SIG-M5 (cell line): ENCODE data around the gene CAPN13.

Source experiments
- DNase-seq: peaks from one replicate; lab custom pipeline; 2025; lab: John Stamatoyannopoulos, UW

CAPN13 gene

DNA sequence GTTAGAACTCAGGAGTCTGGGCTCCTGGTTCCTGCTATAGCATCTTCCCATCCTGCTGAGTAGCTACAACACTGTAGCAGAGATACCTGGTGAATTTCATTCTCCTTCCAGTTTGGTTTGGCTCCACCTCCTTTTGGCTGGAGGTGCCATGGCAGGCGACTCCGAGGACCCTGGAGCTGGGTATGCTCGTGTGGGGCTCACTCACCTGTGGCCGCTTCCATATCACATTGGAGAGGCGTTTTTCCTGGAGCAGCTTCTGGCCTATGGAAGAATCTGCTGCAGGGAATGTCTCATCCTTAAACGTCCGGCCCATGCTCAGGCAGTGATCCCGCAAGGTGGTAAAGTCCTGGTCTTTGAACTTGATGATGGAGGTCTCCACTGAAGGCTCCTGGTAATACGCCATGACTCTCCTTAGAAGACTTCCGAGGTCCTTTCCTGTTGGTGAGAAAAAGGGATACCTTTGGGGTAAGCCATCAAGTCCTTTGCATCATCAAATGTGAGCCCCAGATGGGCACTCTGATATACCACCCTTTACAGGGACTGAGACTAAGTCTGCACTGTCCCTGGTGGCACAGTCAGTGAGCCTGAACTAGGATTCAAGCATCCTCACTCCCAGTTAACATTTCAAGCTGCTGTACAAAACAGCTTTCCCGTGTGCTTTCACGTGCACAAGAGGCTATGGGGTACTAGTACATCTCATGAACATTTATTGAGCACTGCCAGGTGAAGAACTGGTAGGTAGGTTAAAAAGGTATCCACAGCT lies 20.1 kb downstream of the CAPN13 start:
- no peak for DNase-seq

DNA sequence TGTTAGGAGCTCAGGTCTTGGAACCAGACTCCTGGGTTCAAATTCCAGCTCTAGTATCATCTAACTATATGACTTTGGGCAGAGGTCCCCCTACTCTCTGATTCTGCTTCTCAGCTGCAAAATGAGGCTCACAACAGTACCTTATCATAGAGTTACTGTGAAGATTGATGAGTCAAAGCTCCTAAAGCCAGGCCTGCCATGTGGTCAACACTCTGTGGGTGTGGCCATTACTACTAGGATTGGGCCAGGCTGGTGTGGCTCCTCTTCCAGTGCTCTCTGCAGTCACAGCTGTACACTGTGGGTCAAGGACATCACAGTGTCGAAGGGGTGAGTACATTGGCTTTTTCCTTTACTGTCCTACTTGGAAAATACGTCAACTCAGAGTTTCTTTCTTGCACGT lies 22.6 kb downstream of the CAPN13 start:
- no peak for DNase-seq

DNA sequence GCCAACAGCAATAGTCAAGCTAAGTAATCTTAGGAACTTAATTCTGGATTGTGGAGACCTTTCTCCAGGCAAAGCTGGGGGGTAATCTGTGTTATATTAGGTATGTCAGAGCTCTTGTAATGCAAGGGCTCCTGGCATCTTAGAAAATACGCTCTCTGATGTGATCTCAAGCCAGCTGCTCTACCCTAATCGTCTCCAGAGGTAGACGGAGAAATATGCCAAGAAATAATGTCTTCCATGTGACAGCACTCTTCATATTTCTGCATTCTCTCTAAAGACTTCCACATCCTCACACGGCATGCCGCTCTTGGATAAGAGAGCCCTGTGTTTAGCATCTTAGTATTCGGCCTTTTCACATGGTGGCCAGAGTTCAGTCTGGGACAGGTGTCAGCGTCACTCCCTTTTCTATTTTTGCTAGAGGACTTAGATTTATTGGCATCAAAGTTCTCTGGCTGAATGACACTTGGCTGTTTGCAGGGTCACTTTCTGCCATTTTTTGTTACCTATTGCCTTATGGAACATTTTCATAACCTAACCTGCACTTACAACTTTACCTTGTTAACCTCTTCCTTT lies 25.2 kb downstream of the CAPN13 start:
- DNase-seq = no peak

DNA sequence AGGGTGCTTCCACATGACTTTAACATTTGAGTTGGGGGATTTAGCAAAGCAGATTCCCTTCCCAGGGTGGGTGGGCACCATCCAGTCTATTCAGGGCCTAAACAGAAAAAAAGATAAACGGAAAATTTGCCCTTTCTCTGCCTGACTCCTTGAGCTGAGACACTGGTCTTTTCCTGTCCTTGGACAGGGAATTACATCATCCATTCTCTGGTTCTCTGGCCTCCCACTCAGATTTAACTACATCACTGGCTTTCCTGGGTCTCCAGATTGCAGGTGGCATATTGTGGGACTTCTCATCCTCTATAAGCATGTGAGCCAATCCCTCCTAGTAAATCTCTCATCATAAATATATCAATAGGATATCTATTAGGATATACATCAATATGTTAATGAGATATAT lies 25.8 kb downstream of the CAPN13 start:
- no peak for DNase-seq

DNA sequence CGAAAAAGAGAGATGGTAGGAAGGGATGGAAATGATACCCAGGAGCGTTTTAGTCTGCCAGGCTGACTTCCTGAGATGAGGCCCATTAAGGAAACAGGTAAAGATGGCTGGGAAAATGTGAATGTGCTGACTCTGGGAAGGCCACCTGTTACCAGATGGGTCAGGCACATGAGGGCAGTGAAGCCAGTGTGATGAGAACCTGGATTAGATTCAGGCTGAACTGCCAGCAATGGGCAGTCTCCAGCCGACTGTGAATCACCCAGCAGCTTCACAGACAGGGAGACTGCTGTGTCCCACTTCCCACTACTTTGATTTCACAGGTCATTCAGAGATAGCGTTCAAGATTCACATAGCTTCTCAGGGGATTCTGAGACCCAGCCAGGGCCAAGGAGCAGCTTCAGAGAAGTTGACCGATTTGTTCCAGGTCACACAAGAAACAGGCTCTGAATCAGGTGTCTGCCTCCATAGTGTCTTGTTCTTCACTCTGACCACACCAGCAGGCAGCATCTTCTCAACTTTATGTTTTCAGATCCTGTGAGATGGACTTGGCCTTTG lies 26.4 kb downstream of the CAPN13 start:
- DNase-seq = no peak

DNA sequence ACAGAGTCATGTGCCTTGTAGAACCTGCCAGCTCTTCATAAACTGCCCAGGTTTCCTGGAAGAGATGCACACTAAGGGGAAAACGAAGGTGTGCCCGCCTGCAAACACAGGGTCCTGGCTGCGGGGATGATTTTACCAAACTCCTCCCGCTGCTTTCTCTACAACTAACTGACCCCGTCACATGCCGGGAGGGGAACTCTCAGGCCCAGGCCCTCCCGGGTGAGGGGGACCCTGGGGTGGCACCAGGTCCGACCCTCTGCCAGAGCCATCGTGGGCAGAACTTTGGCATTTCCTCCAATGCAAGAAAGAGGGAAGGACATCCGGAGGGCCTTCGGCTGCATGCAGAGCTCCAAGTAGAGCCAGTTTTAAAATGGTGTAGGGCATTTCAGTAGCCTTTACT lies 28.6 kb downstream of the CAPN13 start:
- DNase-seq = no peak

DNA sequence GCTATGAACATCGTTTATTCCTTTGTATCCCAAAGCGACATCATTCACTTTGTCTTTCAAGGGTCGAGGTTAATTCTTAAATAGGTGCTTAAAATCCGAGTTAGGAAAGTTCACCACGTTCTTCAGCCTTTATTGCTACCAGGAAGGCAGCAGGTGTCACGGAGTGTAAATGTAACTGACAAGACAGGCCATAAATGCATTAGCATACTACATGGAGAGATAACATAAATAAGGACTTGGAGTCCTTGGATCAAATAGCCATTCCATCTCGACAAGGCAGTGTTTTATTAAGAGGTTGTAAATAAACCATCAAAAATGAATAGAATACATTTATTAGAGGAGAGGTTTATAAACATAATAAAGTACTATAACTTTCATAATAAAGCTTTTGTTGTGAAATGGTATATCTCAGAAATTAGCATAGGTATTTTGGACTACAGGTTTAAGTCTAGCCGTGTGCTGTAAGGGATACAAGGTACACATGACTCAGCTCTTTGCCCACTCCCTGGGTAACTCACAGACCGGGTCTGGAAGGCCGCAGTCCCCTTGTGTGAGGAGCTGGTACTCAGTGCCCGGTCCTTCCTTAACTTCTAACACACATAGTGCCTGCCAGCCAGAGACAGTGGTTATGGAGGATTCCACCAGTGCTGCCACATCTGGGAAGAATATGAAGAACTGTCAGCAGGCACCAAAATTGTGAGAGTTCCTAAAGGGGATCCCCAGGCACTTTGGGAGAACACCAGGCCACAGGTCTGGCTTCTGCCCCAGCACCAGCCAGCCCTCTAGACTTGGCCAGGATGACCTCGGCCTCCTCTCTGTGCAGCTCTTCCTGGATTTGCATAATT lies 29.4 kb downstream of the CAPN13 start:
- DNase-seq = no peak

DNA sequence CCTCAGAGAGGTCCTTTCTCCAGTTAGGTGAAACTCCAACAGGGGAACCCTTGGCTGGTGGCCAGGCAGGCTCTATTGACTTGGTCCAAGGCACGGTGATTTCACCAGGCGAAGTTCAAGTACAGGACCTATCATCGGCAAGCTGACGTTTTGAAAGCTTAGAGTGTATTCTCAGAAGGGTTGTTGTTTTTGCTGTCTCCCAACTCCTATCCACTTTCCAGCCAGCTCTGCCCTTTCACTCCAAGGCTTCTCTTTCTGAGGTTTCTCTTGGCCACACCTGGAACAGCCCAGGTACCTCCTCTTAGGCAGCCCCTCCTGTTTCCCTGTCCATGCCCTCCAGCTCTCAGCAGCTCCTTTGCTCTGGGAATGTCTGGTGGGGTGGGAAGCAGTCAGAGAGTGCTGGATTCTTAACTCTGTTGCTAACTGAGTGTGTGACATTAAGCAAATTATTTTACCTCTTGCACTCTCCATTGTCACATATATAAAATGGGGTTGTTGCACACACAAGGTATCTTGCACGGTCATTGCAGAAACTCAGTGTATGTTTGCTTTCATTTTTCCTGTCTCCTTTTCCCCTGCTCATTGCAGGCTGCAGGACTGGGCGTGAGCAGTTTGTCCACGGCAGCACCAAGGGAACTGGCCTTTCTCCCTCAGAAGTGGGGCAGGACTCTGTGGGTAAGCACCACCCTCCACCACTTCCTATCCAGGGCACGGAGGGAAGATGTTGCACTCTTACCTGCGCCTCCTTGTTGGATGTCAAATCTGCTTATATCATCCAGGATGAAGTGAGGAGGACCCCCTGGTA lies 30.2 kb downstream of the CAPN13 start:
- no peak for DNase-seq

DNA sequence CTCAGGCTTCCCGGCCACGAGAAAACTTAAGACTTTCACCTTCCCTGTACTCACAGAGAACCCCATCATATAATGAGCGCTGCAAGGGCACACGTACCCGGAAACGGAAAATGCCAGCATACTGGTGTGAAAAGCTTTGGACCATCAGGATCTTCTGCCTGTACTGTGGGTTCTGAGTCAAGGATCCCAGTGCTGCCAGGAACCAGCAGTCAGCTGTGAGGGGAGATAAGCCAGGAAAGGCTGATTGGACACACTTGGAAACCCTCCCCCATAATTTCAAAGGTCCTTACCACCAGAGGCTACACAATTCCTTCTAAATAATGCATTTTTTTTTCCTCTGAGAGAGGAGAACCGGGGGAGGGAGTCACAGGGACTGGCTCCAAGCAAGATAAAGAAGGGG lies 31.4 kb downstream of the CAPN13 start:
- DNase-seq = no peak

DNA sequence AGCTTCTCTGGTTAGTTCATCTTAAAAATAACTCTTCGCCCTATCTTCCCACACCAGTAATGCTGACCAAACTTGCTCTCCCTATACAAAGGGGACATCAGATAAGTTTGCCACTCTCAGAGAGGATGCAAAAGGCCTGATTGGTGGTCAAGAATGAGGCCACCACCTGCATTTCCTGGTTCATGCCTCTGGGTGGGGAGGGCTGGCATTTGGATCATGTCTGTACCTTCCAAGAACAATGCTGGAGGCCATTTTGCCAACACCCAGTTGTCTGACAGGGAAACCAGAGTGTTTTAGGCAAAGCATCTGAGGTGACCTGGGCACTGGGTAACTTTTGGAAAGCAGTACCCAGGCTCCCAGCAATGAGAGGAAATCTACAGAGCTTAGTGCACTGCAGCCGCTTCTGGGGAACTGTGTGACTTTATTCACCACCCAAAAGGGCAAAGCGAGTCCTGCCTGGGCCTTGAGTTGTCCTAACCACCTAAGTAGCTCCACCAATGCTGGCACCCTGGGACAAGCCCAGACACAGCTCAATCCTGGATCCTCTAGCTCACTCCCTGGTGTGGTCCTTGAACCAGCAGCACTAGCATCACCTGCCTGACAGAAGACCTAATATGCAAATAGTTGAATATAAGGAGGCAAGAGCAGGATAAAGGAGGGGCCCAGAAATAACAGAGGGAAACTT lies 35.1 kb downstream of the CAPN13 start:
- DNase-seq = no peak

DNA sequence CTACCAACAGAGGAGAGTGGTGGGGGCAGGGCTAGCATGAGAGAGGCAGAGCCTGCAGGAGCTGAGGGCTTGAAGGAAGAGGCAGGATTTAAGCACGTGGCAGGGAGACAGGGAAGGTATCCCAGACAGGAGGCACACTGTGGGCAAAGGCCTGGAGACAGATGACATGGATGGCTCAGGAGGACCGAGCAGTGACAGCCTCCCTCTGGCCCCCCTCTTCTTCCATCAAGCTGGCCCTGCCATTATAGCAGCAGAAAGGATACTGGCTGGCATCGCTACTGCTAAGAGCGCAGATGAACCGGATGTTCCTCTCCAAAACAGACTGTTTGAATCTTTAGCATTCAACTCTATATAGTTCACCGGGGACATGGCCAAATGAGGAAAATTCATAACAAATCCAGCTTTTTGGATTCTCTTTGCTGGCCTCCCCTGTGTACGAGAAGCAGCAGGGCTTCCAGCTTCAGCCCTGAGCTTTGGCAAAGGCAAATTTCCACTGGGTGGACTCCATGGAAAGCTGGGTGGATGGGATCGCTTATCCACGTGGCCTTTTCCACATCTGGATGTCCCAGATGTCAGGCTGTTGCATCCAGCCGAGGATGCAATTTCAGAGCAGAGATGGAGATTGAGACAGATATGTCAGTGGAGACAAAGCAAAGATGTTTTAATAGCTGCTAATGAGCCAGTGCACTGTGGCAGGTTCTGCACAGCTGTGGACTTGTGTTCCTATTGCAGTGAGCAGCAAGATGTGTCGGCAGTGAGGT lies 36.2 kb downstream of the CAPN13 start:
- DNase-seq = no peak

DNA sequence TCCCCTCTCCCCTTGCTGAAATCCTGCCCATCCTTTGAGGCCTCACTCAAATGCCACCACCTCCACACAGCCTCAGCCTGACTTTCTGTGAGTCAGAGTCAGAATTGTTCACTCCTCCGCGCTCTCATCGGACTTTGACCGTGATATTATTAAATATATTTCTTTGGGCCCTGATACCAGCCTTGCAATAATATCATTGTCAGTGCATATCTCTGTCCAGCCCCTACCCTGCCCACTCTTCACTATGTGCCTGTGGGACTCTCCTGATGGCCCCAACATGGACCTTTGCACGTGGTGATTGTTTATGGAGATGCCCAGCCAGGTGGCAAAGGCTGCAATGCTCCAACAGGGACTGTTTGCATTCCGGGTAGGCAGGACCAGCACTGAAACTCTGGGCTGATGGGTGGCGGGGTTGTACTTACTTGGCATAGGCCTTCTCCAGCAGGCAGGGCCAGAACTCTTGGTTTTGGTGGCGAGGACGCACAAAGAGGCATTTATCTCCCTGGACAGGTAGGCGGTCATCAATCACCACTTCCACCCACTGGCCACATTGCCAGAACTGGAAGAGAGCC lies 37.3 kb downstream of the CAPN13 start:
- DNase-seq = no peak

DNA sequence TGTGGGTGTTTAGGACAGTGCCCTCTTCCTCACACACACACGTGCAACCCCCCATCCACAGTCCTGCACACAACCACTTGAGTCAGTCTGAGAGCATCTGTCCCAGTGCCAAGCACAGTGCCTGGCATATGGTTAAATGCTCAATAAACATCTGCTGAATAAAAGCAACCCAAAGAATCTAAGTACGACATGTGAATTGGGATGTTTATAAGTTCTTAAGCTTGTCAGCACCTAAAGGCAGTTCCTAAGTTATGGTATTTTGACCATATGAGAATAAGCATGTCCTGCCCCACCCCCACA lies 37.8 kb downstream of the CAPN13 start:
- DNase-seq = no peak

DNA sequence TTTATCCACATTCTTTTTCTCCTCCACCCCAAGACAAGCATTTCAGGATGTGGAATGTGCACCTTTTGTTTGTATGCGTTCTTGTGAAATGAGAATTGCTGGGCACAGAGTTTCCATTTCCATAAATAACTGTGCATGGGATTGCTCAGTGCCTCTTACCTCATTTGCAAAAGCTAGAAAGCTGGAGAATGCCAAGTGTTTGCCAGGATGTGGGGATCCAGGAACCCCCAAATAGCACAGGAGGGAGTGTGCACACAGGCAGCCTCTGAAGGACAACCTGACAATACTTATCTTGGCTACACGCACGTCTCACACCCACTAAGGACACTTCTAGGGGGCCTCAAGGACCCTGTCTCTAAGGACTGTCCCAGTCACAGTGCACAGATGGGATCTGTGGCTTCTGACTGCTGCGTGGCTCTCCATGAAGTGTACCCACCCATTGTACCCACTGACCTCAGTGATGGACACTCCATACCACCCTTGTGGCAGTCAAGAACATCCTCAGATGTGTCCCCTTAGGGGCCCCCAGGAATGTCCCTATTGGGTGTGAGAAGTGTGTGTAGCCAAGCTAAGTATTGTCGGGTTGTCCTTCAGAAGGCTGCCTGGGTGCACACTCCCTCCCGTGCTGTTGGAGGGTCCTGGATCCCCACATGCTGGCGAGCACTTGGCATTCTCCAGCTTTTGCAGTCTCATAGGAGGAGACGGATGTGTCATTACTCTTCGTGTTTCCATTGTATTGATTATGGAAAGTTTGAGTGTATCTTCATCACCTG lies 38.4 kb downstream of the CAPN13 start:
- no peak for DNase-seq

DNA sequence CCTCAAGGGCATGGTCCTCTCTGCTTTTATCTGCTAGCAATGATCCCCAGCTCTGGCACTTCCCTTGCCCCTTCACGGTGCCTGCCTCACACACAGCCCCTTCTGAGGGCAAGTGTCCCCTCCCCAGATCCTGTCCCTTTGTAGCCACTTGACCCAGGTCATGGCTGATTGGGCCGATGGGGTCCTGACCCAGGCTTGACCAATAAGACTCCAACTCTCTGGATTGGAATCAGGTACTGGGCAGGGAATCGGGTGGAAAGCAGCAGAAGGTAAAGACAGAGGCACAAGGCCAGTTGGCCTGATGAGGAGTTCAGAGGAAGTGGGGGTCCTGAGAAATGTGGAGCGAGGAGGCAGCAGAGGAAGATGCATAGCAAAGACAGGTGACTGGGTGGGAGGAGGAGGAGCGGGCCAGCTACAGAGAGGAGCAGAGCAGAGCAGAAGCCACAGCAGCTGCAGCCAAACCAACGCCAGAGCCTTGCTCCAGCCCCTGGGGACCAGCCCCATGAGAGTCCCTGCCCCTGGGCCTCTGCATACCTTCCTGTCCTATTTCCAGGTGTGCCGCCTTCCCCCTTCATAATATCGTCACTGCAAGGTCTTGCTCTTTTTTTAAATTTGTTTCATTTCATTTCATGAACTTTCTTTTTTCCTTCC lies 39.1 kb downstream of the CAPN13 start:
- DNase-seq = no peak

DNA sequence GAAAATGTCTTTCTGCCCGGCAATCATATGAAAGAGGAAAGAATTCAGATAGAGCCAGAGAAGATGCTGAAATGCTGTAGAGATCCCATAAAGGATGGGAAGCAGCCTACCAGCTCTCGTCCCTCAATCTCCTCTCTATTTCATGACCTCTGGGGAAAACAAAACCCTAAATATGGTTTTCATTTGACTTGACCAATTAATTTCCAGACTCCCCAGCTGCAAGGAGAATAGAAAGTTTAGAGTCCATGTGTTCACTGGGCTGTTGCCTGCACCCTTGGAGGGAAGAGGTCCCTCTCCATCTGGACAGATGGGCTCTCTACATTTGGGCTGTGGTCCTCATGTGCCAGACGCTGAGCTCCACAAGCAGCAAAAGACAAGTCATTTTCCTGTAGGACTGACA lies 40.6 kb downstream of the CAPN13 start:
- DNase-seq = no peak

DNA sequence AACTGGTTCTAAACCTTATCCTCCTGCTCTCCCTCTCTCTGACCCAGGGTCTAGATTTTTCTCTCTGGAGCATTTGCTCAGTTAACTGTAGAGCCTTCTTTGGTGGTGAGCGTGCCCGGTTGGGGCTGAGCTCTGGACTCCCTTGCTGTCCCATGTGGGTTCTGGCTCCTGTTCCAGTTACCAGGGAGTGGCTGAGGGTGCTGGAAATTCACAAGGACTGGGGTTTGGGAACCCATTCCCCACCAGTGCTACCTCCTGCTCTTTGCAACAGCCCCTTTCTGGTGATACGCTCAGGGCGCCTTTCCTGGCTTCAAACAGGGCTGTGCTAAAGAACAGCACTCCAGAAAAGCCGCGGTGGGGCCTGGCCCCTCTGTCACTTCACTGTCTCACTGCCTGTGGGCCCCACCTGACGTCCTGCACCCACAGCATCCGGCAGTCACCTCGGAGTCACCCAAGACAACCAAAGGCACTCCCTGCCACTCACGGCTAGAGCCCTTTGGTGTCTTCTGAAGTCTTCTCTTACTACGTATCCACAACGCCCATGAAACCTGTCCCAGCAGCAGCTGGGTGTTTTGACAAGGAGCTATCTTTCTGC lies 41.3 kb downstream of the CAPN13 start:
- no peak for DNase-seq

DNA sequence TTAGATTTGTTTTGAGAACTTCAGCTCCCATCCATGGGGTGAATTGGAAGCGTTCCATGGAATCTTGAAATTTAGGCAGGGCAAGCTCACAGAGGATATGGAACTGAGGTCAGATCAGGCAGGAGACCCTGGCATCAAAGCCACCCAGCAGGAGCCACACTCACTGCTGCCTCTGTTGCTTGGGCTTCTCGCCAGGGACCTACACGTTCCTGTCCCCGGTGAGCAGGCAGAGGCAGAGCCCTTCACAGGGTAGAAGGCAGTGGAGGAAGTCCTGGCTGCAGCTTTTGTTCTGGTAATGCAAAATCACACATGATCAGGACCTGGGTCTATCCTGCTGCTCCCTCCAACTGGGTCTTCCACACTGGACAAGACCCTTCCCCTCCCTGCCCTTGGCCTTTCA lies 42.1 kb downstream of the CAPN13 start:
- no peak for DNase-seq
